Measurements from ENCODE around the gene EIF1AD. TPM values are rescaled to one million over a fixed set of nuclear protein-coding genes. Genes with fewer than 3 reads are reported as not detected.

EIF1AD gene
- total and polyA plus RNA-seq, 9 of the 15 experiments (the other 6 are each of a cell fraction or from before 2014, with no cell fraction given): 50.1 to 98.8 (median 58.7) TPM

- Histone ChIP-seq H3K36me3 (ENCODE audit: control insufficient read depth, insufficient read depth, low read length) (no peaks in the 10 kb centered on the region), H3K4me3 (no peak overlapping the region), H3K9ac (ENCODE audit: insufficient read depth in 1 of 2, low read depth in 2 of 2, low read length in 2 of 2) (no peak overlapping the region), H4K20me1 (replicated peaks; ENCODE audit: control insufficient read depth, insufficient read depth, low read length) (no peaks in the 10 kb centered on the region), H3K4me2 (ENCODE audit: insufficient read depth, low read length) (no peak overlapping the region), H3K27ac (ENCODE audit: extremely low read depth, low read depth, low read length) (no peak overlapping the region), H3K9me1 (ENCODE audit: control insufficient read depth, insufficient read depth, low read length) (no peaks in the 10 kb centered on the region), H3K27me3 (ENCODE audit: control insufficient read depth in 2 of 2, insufficient read depth in 2 of 2, low read length in 2 of 2) (peaks cover 0 to 8% of the 10 kb centered on the region in 2 experiments; a peak in 3 of 5 replicates), H3K4me1 (replicated peaks in 1 of 2; ENCODE audit: control insufficient read depth in 2 of 2, insufficient read depth in 2 of 2, low read length in 2 of 2) (no peaks in the 10 kb centered on the region; a peak in 1 of 5 replicates), H2AFZ (ENCODE audit: low read depth, low read length) (no peak overlapping the region), H3K79me2 (ENCODE audit: control insufficient read depth, insufficient read depth, low read length) (no peaks in the 10 kb centered on the region), H3K9me3 (replicated peaks; ENCODE audit: control insufficient read depth, insufficient read depth, low read depth, low read length) (peaks cover 3% of the 10 kb centered on the region; the same call in 1 of the 2 replicates)
- ChIA-PET CTCF (ENCODE audit: low intra/inter-chr PET ratio) (no interaction called here), POLR2A (interaction anchor here (0.6 to 0.9 kb wide), 3 partner anchors 18 to 141 kb away, joined by 3 read pairs; no protein-coding TSS in a partner anchor)
- no peak for TF ChIP-seq EZH2 (IDR thresholded peaks at IDR 0.05; ENCODE audit: borderline replicate concordance, low read depth, low read length)
- TF ChIP-seq SRSF7 (optimal IDR thresholded peaks at IDR 0.05; ENCODE audit: low read depth, low read length): no peak
- no peak for TF ChIP-seq TGIF2 (CRISPR knock-in tag; IDR thresholded peaks at IDR 0.05)
- TF ChIP-seq, protein P1, sequence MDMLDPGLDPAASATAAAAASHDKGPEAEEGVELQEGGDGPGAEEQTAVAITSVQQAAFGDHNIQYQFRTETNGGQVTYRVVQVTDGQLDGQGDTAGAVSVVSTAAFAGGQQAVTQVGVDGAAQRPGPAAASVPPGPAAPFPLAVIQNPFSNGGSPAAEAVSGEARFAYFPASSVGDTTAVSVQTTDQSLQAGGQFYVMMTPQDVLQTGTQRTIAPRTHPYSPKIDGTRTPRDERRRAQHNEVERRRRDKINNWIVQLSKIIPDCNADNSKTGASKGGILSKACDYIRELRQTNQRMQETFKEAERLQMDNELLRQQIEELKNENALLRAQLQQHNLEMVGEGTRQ (CRISPR knock-in tag; IDR thresholded peaks at IDR 0.05): no peak
- TF ChIP-seq FOXP1 (CRISPR knock-in tag; IDR thresholded peaks at IDR 0.05): no peak
- TF ChIP-seq, protein P2, sequence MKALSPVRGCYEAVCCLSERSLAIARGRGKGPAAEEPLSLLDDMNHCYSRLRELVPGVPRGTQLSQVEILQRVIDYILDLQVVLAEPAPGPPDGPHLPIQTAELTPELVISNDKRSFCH (CRISPR knock-in tag; IDR thresholded peaks at IDR 0.05): no peak
- TF ChIP-seq, protein P2 (tag; IDR thresholded peaks at IDR 0.05): no peak
- no peak for TF ChIP-seq POLR2H (tag; IDR thresholded peaks at IDR 0.05; ENCODE audit: low read depth)
- TF ChIP-seq SMARCA4 (IDR thresholded peaks at IDR 0.05): no peak
- no peak for TF ChIP-seq RNF2 (IDR thresholded peaks at IDR 0.05)
- no peak for TF ChIP-seq GABPA (tag; conservative IDR thresholded peaks at IDR 0.05; ENCODE audit: low read depth)
- no peak for TF ChIP-seq GTF2B (IDR thresholded peaks at IDR 0.05; ENCODE audit: extremely low read depth, insufficient read length)
- TF ChIP-seq MEIS2 (IDR thresholded peaks at IDR 0.05; ENCODE audit: partially characterized antibody): no peak
- TF ChIP-seq, protein P3, sequence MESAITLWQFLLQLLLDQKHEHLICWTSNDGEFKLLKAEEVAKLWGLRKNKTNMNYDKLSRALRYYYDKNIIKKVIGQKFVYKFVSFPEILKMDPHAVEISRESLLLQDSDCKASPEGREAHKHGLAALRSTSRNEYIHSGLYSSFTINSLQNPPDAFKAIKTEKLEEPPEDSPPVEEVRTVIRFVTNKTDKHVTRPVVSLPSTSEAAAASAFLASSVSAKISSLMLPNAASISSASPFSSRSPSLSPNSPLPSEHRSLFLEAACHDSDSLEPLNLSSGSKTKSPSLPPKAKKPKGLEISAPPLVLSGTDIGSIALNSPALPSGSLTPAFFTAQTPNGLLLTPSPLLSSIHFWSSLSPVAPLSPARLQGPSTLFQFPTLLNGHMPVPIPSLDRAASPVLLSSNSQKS (CRISPR knock-in tag; IDR thresholded peaks at IDR 0.05): no peak
- TF ChIP-seq MIER1 (IDR thresholded peaks at IDR 0.05; ENCODE audit: low read depth): no peak
- TF ChIP-seq EWSR1 (IDR thresholded peaks at IDR 0.05; ENCODE audit: borderline replicate concordance, low read depth, partially characterized antibody): no peak
- WGBS (ENCODE audit: insufficient coverage, low coverage, missing lambda C conversion rate): 19% methylated on average over 3 of the region's 3 CpGs
- BruUV-seq (replicated peaks): no TSS peak
- FAIRE-seq: no peak
- intact Hi-C loops (cut with micrococcal nuclease) (no loop called here), in situ Hi-C loops (cut with MboI) (no loop called here)
- ATAC-seq: no peak
- DNase-seq (ENCODE audit: extremely low read depth in 1 of 4, low spot score in 3 of 4): no peak
Measured at GRCh38 chr11:66039765-66040164, 37.8 kb upstream of the EIF1AD start.

Data from K562 (cell line).